ENCODE data around the gene CRTC3.

The CRTC3 gene

DNA sequence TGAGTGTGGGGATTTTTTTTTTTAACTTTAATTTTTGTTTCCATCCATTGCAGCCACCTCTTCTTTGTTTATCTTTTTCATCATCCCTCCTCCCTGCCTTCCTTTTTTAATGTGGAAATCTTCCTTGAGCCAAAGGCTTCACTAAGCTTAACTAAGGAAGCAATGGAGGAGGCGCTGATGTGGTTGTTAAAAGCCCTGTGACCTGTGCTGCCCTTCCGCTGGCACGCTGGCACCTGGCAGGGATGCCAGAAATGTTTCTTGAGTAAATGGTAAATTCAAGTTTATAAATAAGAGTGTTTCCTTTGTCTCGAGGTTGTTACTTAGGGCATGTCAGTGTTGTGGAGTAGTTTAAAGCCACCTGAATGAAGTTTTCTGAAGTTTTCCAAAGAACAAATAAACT lies 69.4 kb downstream of the CRTC3 start:
- Histone ChIP-seq H3K9me3 (ENCODE audit: control insufficient read depth, insufficient read depth, low read length) (no peaks in the 10 kb centered on the region), H3K9ac (ENCODE audit: low read depth, low read length) (no peak overlapping the region), H3K4me3 (ENCODE audit: low read depth, low read length) (no peak overlapping the region), H3K27me3 (ENCODE audit: control insufficient read depth, insufficient read depth, low read length) (no peaks in the 10 kb centered on the region), H3K4me1 (ENCODE audit: control insufficient read depth, insufficient read depth, low read length) (peaks cover 4% of the 10 kb centered on the region), H3K36me3 (ENCODE audit: control insufficient read depth, insufficient read depth, low read length) (no peaks in the 10 kb centered on the region)

GRCh38 chr15:90599644-90600043 lies 69.9 kb downstream of the CRTC3 start:
- Histone ChIP-seq H3K9me3 (ENCODE audit: control insufficient read depth, insufficient read depth, low read length) (no peaks in the 10 kb centered on the region), H3K4me3 (ENCODE audit: low read depth, low read length) (no peak overlapping the region), H3K4me1 (ENCODE audit: control insufficient read depth, insufficient read depth, low read length) (peaks cover 3% of the 10 kb centered on the region), H3K36me3 (ENCODE audit: control insufficient read depth, insufficient read depth, low read length) (no peaks in the 10 kb centered on the region), H3K9ac (ENCODE audit: low read depth, low read length) (no peak overlapping the region), H3K27me3 (ENCODE audit: control insufficient read depth, insufficient read depth, low read length) (no peaks in the 10 kb centered on the region)

DNA sequence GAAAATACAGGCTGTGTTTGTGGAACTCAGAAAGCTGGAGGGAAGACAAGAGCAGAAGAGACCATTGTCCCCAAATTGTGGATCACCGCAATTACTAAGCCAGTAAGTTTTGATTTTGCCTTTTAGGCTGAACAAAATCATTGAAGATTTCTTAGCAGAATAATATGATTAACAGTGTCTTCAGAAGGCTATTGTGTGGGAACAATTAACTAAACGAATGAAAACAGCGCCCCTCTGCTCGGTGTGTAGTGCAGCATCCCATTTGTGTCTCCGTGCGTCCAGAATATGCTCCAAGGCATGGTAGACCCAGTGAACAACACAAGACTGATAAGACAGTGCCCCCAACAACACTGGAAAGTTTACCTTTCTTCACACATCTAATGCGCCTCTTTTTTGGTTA lies 71.2 kb downstream of the CRTC3 start:
- no peak overlapping the region for H3K9ac ChIP-seq (ENCODE audit: low read depth, low read length)
- H3K4me1 ChIP-seq (ENCODE audit: control insufficient read depth, insufficient read depth, low read length), result peaks cover 3% of the 10 kb centered on the region
- H3K9me3 ChIP-seq (ENCODE audit: control insufficient read depth, insufficient read depth, low read length), result no peaks in the 10 kb centered on the region
- H3K27me3 ChIP-seq (ENCODE audit: control insufficient read depth, insufficient read depth, low read length), result no peaks in the 10 kb centered on the region
- no peak overlapping the region for H3K4me3 ChIP-seq (ENCODE audit: low read depth, low read length)
- no peaks in the 10 kb centered on the region for H3K36me3 ChIP-seq (ENCODE audit: control insufficient read depth, insufficient read depth, low read length)

GRCh38 chr15:90603893-90604292 lies 74.2 kb downstream of the CRTC3 start:
- Histone ChIP-seq H3K9ac (ENCODE audit: low read depth, low read length) (no peak overlapping the region), H3K9me3 (ENCODE audit: control insufficient read depth, insufficient read depth, low read length) (no peaks in the 10 kb centered on the region), H3K27me3 (ENCODE audit: control insufficient read depth, insufficient read depth, low read length) (peaks cover 4% of the 10 kb centered on the region), H3K4me1 (ENCODE audit: control insufficient read depth, insufficient read depth, low read length) (peaks cover 4% of the 10 kb centered on the region), H3K36me3 (ENCODE audit: control insufficient read depth, insufficient read depth, low read length) (no peaks in the 10 kb centered on the region), H3K4me3 (ENCODE audit: low read depth, low read length) (no peak overlapping the region)

DNA sequence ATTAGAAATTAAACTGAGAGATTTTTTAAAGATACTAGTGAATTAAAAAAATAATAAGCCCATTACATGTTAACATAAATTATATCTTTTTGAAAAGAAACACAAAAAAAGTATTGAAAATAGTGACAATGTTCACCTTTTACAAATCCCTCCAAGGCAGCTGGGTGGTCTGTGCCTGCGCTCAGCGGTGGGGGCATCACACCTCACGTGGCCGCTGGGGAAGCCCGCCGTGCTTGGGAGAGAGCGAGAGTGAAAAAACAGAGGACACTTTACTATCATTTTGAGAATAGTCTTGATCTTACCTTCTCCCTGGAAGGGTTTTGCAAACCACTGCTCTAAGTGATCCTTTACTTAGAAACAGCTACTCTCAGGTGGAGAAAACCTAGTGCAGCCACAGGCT lies 76.9 kb downstream of the CRTC3 start:
- peaks cover 4% of the 10 kb centered on the region for H3K27me3 ChIP-seq (ENCODE audit: control insufficient read depth, insufficient read depth, low read length)
- no peaks in the 10 kb centered on the region for H3K9me3 ChIP-seq (ENCODE audit: control insufficient read depth, insufficient read depth, low read length)
- H3K4me3 ChIP-seq (ENCODE audit: low read depth, low read length), result no peak overlapping the region
- H3K4me1 ChIP-seq (ENCODE audit: control insufficient read depth, insufficient read depth, low read length), result peaks cover 20% of the 10 kb centered on the region
- H3K9ac ChIP-seq (ENCODE audit: low read depth, low read length), result no peak overlapping the region
- H3K36me3 ChIP-seq (ENCODE audit: control insufficient read depth, insufficient read depth, low read length), result no peaks in the 10 kb centered on the region

DNA sequence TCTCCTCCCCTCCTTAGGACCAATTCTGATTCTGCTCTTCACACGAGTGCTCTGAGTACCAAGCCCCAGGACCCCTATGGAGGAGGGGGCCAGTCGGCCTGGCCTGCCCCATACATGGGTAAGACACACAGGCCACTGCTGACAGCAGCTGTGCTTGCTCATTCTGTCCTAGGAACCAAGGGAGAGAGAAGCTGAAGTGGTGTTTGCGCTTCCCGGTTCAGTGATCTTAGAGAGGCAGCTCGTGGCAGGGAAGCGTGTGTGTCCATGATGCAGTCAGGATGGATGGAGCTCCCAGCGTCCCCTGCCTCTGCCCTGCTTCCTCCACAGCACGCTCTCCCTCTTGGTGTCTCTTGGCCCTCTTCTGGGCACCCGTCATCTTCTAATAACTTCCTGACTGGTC lies 77.6 kb downstream of the CRTC3 start:
- Histone ChIP-seq H3K9ac (ENCODE audit: low read depth, low read length) (no peak overlapping the region), H3K9me3 (ENCODE audit: control insufficient read depth, insufficient read depth, low read length) (no peaks in the 10 kb centered on the region), H3K4me3 (ENCODE audit: low read depth, low read length) (no peak overlapping the region), H3K36me3 (ENCODE audit: control insufficient read depth, insufficient read depth, low read length) (no peaks in the 10 kb centered on the region), H3K4me1 (ENCODE audit: control insufficient read depth, insufficient read depth, low read length) (peaks cover 20% of the 10 kb centered on the region), H3K27me3 (ENCODE audit: control insufficient read depth, insufficient read depth, low read length) (peaks cover 4% of the 10 kb centered on the region)

DNA sequence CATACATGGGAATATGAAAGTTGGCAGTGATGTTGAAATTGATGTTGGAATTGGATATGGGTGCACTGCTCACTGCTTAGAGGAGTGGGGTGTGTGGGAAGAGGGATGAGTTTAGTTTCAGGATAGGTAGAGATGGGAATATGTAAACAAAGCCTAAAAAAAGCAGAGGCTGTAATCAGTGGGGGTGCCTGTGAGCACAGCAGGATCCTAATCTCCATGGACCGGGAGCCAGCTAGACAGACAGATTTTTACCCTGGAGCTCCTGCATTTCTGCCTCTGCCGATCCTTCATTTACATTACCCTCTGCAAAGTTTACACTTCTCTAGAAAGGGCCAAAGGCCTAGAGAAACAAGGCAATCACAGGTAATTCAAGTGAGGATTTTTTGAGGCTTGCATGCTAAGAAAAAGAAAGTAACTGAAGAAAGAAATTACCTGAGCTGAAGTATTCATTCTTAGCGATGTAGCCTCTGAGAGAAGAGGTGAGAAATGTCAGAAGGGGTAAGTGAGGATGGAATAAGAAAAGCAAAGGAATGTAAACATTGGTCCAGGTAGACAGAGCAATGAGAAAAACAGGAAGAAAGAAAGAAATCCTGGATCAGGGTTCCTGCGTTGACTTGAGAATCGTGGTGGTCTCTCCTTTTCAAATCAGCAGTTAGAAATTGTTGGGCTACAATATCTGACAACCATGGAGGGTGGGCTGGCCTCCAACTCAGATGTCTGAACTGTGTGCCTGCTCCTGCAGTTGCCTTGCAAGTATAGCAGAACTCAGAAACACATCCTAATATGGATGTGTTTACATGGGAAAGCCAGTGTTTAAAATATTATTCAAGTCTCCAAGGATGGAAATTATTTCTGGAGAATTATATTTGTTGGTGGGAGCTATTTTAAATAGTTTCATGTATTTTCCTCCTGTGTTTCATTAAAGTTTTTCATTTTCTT lies 79.8 kb downstream of the CRTC3 start:
- H3K9ac ChIP-seq (ENCODE audit: low read depth, low read length), result no peak overlapping the region
- H3K4me3 ChIP-seq (ENCODE audit: low read depth, low read length), result no peak overlapping the region
- H3K27me3 ChIP-seq (ENCODE audit: control insufficient read depth, insufficient read depth, low read length), result peaks cover 4% of the 10 kb centered on the region
- no peaks in the 10 kb centered on the region for H3K9me3 ChIP-seq (ENCODE audit: control insufficient read depth, insufficient read depth, low read length)
- H3K4me1 ChIP-seq (ENCODE audit: control insufficient read depth, insufficient read depth, low read length), result peaks cover 20% of the 10 kb centered on the region
- no peaks in the 10 kb centered on the region for H3K36me3 ChIP-seq (ENCODE audit: control insufficient read depth, insufficient read depth, low read length)

DNA sequence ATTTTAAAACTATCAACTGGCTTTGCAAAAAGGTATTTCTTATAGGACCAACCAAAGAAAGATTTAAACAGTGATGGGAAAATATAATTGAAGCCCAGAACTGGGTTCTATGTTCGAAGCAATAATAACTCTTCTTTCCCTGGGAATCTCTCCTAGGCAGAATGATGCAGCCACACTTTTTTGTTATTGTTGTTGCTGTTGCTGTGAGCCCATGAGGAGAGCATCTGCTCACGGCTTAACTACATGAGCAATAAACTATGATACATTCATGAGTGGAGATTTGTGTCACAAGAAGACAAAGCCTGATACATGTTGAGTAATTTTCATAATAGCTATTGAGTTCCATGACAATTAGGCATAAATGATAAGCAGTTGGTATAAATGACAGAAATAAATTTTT lies 80.5 kb downstream of the CRTC3 start:
- Histone ChIP-seq H3K4me3 (ENCODE audit: low read depth, low read length) (no peak overlapping the region), H3K9ac (ENCODE audit: low read depth, low read length) (no peak overlapping the region), H3K36me3 (ENCODE audit: control insufficient read depth, insufficient read depth, low read length) (no peaks in the 10 kb centered on the region)

DNA sequence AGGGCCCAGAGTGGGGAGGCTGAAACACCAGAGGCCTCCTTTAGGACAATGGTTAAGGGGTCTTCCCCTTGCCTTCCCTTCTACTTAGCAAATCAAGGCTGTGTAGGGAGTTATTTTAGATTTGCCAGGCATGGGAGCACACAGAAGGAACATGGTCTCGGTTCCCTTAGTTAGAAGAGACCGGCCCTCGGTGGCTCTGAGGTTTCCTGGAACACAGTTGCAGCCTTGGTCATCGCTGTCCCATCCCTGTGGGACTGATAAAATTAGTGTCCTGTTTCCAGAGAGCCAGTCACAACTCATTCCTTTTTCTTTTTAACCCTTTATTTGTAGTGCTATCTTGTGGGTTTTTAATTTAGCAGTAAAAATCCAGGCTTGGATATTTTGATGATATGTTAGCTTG lies 81.4 kb downstream of the CRTC3 start:
- Histone ChIP-seq H3K4me3 (ENCODE audit: low read depth, low read length) (no peak overlapping the region), H3K36me3 (ENCODE audit: control insufficient read depth, insufficient read depth, low read length) (no peaks in the 10 kb centered on the region), H3K9me3 (ENCODE audit: control insufficient read depth, insufficient read depth, low read length) (no peaks in the 10 kb centered on the region), H3K9ac (ENCODE audit: low read depth, low read length) (no peak overlapping the region), H3K4me1 (ENCODE audit: control insufficient read depth, insufficient read depth, low read length) (peaks cover 20% of the 10 kb centered on the region), H3K27me3 (ENCODE audit: control insufficient read depth, insufficient read depth, low read length) (peaks cover 4% of the 10 kb centered on the region)

More for the DNA sequence above, 80.5 kb downstream of the CRTC3 start:
- H3K9me3 ChIP-seq (ENCODE audit: control insufficient read depth, insufficient read depth, low read length), result no peaks in the 10 kb centered on the region
- peaks cover 4% of the 10 kb centered on the region for H3K27me3 ChIP-seq (ENCODE audit: control insufficient read depth, insufficient read depth, low read length)
- peaks cover 20% of the 10 kb centered on the region for H3K4me1 ChIP-seq (ENCODE audit: control insufficient read depth, insufficient read depth, low read length)

DNA sequence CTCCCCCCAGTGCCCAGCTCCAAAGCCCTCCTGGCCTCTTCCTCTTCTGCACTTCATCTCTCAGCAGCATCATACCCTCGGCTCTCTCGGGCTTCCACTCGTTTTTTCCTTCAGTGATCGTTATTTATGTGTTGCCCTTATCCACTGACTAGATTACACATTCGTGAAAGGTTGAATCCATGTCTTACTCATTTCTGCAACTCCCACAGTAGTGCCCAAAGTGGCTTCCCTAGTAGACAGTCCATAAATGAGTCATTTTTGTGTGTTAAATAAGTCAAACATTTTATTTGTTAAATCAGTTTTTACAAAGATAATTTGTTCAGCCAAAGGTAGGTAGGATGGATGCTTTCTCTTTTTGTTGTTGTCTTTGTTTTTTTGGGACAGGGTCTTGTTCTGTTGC lies 87.4 kb downstream of the CRTC3 start:
- Histone ChIP-seq H3K4me3 (ENCODE audit: low read depth, low read length) (no peak overlapping the region), H3K9ac (ENCODE audit: low read depth, low read length) (no peak overlapping the region), H3K4me1 (ENCODE audit: control insufficient read depth, insufficient read depth, low read length) (peaks cover 8% of the 10 kb centered on the region), H3K36me3 (ENCODE audit: control insufficient read depth, insufficient read depth, low read length) (no peaks in the 10 kb centered on the region), H3K27me3 (ENCODE audit: control insufficient read depth, insufficient read depth, low read length) (no peaks in the 10 kb centered on the region), H3K9me3 (ENCODE audit: control insufficient read depth, insufficient read depth, low read length) (no peaks in the 10 kb centered on the region)

GRCh38 chr15:90617668-90618097 lies 88.0 kb downstream of the CRTC3 start:
- Histone ChIP-seq H3K9me3 (ENCODE audit: control insufficient read depth, insufficient read depth, low read length) (no peaks in the 10 kb centered on the region), H3K4me1 (ENCODE audit: control insufficient read depth, insufficient read depth, low read length) (peaks cover 8% of the 10 kb centered on the region), H3K4me3 (ENCODE audit: low read depth, low read length) (no peak overlapping the region), H3K36me3 (ENCODE audit: control insufficient read depth, insufficient read depth, low read length) (no peaks in the 10 kb centered on the region), H3K27me3 (ENCODE audit: control insufficient read depth, insufficient read depth, low read length) (no peaks in the 10 kb centered on the region), H3K9ac (ENCODE audit: low read depth, low read length) (no peak overlapping the region)
